ENCODE results near the gene PCGF5. TPM values are rescaled to one million over a fixed set of nuclear protein-coding genes. Genes with fewer than 3 reads are reported as not detected.

The PCGF5 gene
- total and polyA plus RNA-seq, 10 of the 15 experiments (the other 5 are each of a cell fraction or from before 2014, with no cell fraction given) = 33.2 to 79.7 (median 50.7) TPM

DNA sequence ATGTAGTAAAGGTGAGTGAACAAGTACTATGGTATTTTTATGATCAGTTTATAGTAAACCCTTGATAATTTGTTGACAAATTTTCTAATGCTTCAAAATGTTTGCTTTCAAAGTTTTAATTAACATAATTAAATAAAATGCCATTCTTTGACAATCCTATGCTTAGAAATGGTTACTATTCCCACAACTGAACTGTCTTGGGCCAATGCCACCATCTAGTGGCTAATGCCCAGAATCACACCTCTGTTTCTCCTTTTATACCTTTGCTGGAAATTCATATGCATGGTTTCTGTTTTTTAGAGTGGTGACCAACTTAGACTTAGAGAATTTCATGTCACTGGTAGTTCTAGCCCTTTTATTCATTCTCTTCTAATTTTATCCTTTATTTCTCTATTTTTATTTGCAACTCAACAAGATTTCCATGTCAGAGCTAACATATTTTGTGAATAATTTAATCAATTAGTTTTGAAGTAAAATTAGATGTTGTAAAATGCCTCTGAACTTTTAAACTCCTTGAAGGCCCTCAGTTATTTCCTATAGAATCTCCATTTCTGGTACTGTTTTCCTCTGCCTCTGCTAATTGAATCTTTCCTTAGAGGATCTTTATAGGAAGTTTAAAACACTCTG lies 31.1 kb downstream of the PCGF5 start:
- TF ChIP-seq YY1 (IDR thresholded peaks at IDR 0.05; ENCODE audit: low read depth, low read length) = peak; percentile 43; the same call in 1 of the 2 replicates
- TF ChIP-seq, protein P1, sequence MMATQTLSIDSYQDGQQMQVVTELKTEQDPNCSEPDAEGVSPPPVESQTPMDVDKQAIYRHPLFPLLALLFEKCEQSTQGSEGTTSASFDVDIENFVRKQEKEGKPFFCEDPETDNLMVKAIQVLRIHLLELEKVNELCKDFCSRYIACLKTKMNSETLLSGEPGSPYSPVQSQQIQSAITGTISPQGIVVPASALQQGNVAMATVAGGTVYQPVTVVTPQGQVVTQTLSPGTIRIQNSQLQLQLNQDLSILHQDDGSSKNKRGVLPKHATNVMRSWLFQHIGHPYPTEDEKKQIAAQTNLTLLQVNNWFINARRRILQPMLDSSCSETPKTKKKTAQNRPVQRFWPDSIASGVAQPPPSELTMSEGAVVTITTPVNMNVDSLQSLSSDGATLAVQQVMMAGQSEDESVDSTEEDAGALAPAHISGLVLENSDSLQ (IDR thresholded peaks at IDR 0.05) = no peak
- peak; percentile 82; the same call in 1 of the 3 replicates for TF ChIP-seq POU2F2 (IDR thresholded peaks at IDR 0.05; ENCODE audit: borderline replicate concordance, low read depth, low read length)
- no peak for TF ChIP-seq JUNB (IDR thresholded peaks at IDR 0.05)
- 0 out of 2 replicates have a peak, but pooled peaks have one; percentile 33 for TF ChIP-seq STAT3 (IDR thresholded peaks at IDR 0.05; ENCODE audit: low read depth, low read length)
- peak; percentile 99 for TF ChIP-seq RAD21 (IDR thresholded peaks at IDR 0.05; ENCODE audit: insufficient read depth, low read depth, low read length)
- TF ChIP-seq BACH1 (IDR thresholded peaks at IDR 0.05; ENCODE audit: borderline replicate concordance) = no peak
- no peak for TF ChIP-seq ASH2L (IDR thresholded peaks at IDR 0.05; ENCODE audit: borderline replicate concordance, low read depth)
- no peak for TF ChIP-seq IKZF2 (IDR thresholded peaks at IDR 0.05)
- peak; percentile 99 for TF ChIP-seq SMC3 (IDR thresholded peaks at IDR 0.05; ENCODE audit: borderline replicate concordance, low read length)
- TF ChIP-seq, protein P2, sequence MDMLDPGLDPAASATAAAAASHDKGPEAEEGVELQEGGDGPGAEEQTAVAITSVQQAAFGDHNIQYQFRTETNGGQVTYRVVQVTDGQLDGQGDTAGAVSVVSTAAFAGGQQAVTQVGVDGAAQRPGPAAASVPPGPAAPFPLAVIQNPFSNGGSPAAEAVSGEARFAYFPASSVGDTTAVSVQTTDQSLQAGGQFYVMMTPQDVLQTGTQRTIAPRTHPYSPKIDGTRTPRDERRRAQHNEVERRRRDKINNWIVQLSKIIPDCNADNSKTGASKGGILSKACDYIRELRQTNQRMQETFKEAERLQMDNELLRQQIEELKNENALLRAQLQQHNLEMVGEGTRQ (IDR thresholded peaks at IDR 0.05; ENCODE audit: borderline replicate concordance, low read depth, low read length) = no peak
- TF ChIP-seq RBBP5 (conservative IDR thresholded peaks at IDR 0.05) = no peak
- no peak for TF ChIP-seq TCF12 (IDR thresholded peaks at IDR 0.05; ENCODE audit: low read depth, low read length)
- no peak for TF ChIP-seq KDM1A (IDR thresholded peaks at IDR 0.05; ENCODE audit: borderline replicate concordance)
- peak; percentile 53; the same call in 1 of the 2 replicates for TF ChIP-seq IRF4 (IDR thresholded peaks at IDR 0.05; ENCODE audit: low read depth, low read length)
- TF ChIP-seq, protein P3, sequence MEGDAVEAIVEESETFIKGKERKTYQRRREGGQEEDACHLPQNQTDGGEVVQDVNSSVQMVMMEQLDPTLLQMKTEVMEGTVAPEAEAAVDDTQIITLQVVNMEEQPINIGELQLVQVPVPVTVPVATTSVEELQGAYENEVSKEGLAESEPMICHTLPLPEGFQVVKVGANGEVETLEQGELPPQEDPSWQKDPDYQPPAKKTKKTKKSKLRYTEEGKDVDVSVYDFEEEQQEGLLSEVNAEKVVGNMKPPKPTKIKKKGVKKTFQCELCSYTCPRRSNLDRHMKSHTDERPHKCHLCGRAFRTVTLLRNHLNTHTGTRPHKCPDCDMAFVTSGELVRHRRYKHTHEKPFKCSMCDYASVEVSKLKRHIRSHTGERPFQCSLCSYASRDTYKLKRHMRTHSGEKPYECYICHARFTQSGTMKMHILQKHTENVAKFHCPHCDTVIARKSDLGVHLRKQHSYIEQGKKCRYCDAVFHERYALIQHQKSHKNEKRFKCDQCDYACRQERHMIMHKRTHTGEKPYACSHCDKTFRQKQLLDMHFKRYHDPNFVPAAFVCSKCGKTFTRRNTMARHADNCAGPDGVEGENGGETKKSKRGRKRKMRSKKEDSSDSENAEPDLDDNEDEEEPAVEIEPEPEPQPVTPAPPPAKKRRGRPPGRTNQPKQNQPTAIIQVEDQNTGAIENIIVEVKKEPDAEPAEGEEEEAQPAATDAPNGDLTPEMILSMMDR (IDR thresholded peaks at IDR 0.05 in 2 of 3, conservative IDR thresholded peaks at IDR 0.05 in 1 of 3; ENCODE audit: control insufficient read depth in 2 of 3, extremely low read depth in 1 of 3, insufficient read depth in 1 of 3, low read depth in 3 of 3, low read length in 3 of 3) = peak; percentile 77 to 90 (median 81); a peak in 5 of 6 replicates
- no peaks in the 10 kb centered on the region for H3K79me2 ChIP-seq (ENCODE audit: control insufficient read depth, insufficient read depth, low read length)
- ChIA-PET RAD21 (ENCODE audit: unreplicated experiment) (interaction anchor here (0.8 to 8.8 kb wide), 50 partner anchors 9 to 375 kb away, joined by 3 to 203 read pairs (median 6); partner anchors contain the start of genes ANKRD1 and PCGF5), CTCF (interaction anchor here (0.6 to 9.6 kb wide), 74 partner anchors 9 to 380 kb away, joined by 3 to 289 read pairs (median 5); partner anchors contain the start of gene RPP30), SMC1A (ENCODE audit: uncharacterized antibody, unreplicated experiment) (interaction anchor here (0.6 to 9.5 kb wide), 71 partner anchors 9 to 373 kb away, joined by 3 to 296 read pairs (median 5); partner anchors contain the start of gene ANKRD1), POLR2A (interaction anchor here (1.1 to 2.1 kb wide), 3 partner anchors 209 to 340 kb away, joined by 5 to 14 read pairs (median 8); no protein-coding TSS in a partner anchor)
- no peak overlapping the region for H3K4me3 ChIP-seq
- H3K27ac ChIP-seq (ENCODE audit: control insufficient read depth, insufficient read depth) = no peak overlapping the region
- H3K9me3 ChIP-seq (replicated peaks; ENCODE audit: control insufficient read depth, insufficient read depth, low read length) = peaks cover 8% of the 10 kb centered on the region
- no peak overlapping the region for H3K9ac ChIP-seq (ENCODE audit: control insufficient read depth, insufficient read depth, low read length)
- H3K4me2 ChIP-seq (ENCODE audit: control insufficient read depth, insufficient read depth) = no peak overlapping the region
- H4K20me1 ChIP-seq (ENCODE audit: control insufficient read depth, insufficient read depth) = no peaks in the 10 kb centered on the region
- FAIRE-seq = peak; percentile 91
- in situ Hi-C loops (cut with MboI) (no loop called here), intact Hi-C loops (cut with micrococcal nuclease; ENCODE audit: unreplicated experiment) (loop anchor here (1.0 to 5.0 kb wide), 5 partner anchors 149 to 340 kb away; no protein-coding TSS in a partner anchor)
- peak; percentile 30 for DNase-seq (ENCODE audit: low read depth, low spot score)
- H3K27me3 ChIP-seq (replicated peaks in 1 of 2; ENCODE audit: control insufficient read depth in 2 of 2, insufficient read depth in 2 of 2, low read length in 1 of 2) = no peaks in the 10 kb centered on the region
- ATAC-seq = peak; percentile 83
- H2AFZ ChIP-seq (ENCODE audit: control insufficient read depth, low read depth, low read length) = no peak overlapping the region
- no TSS peak for BruUV-seq (replicated peaks)
- H3K36me3 ChIP-seq (ENCODE audit: control insufficient read depth in 2 of 2, insufficient read depth in 2 of 2, low read length in 1 of 2) = peaks cover 2 to 18% of the 10 kb centered on the region in 2 experiments
- H3K4me1 ChIP-seq (ENCODE audit: control insufficient read depth, insufficient read depth, low read length) = no peaks in the 10 kb centered on the region

All from GM12878 (cell line).